H9 (cell line): ENCODE data around the gene KCTD17. TPM values are rescaled to one million over a fixed set of nuclear protein-coding genes. Genes with fewer than 3 reads are reported as not detected.

Experiments used
- DNase-seq: peaks from one replicate; pipeline ENCODE4 v3.0.0-alpha.2; 2017
- H2AFZ ChIP-seq: one replicate; pipeline ENCODE4 v1.6.1; 2013; ENCODE audit warnings: mild to moderate bottlenecking, low read length, control low read depth, moderate library complexity
- H2AK5ac ChIP-seq: 2 replicates; pipeline ENCODE4 v1.6.1; 2013; ENCODE audit warnings: low read length, control low read depth, mixed read lengths; ENCODE audit not compliant: insufficient read length
- H2BK120ac ChIP-seq: one replicate; pipeline ENCODE4 v1.6.1; 2013; ENCODE audit warnings: low read depth, mild to moderate bottlenecking, low read length, control low read depth, inconsistent platforms; ENCODE audit not compliant: poor library complexity, severe bottlenecking
- H2BK12ac ChIP-seq: 2 replicates; pipeline ENCODE4 v1.6.1; 2013; ENCODE audit warnings: low read length, control low read depth, mixed read lengths, low read depth; ENCODE audit not compliant: insufficient read length
- H2BK15ac ChIP-seq: 2 replicates; pipeline ENCODE4 v1.6.1; 2013; ENCODE audit warnings: low read depth, low read length, control low read depth
- H2BK20ac ChIP-seq: one replicate; pipeline ENCODE4 v1.6.1; 2013; ENCODE audit warnings: low read depth, mild to moderate bottlenecking, low read length, control low read depth, inconsistent platforms; ENCODE audit not compliant: poor library complexity, severe bottlenecking
- H2BK5ac ChIP-seq: 2 replicates; pipeline ENCODE4 v1.6.1; 2013; ENCODE audit warnings: low read length, control low read depth, mixed read lengths; ENCODE audit not compliant: insufficient read length
- H3K14ac ChIP-seq: 2 replicates; pipeline ENCODE4 v1.6.1; 2013; ENCODE audit warnings: low read length, control low read depth; ENCODE audit not compliant: insufficient read depth
- H3K18ac ChIP-seq: 2 replicates; pipeline ENCODE4 v1.6.1; 2013; ENCODE audit warnings: low read depth, mild to moderate bottlenecking, mixed read lengths, low read length, control low read depth; ENCODE audit not compliant: insufficient read length
- H3K23ac ChIP-seq: 2 replicates; pipeline ENCODE4 v1.6.1; 2013; ENCODE audit warnings: low read length, control low read depth, mixed read lengths, low read depth; ENCODE audit not compliant: insufficient read length
- H3K23me2 ChIP-seq: 2 replicates; pipeline ENCODE4 v1.6.1; 2013; ENCODE audit warnings: low read depth, mild to moderate bottlenecking, mixed read lengths, low read length, control low read depth; ENCODE audit not compliant: insufficient read length, poor library complexity, severe bottlenecking
- H3K27ac ChIP-seq: 2 replicates; pipeline ENCODE4 v1.5.1; 2013; ENCODE audit warnings: low read length, control low read depth, mixed read lengths, low read depth; ENCODE audit not compliant: insufficient read length
- H3K27me3 ChIP-seq: 2 replicates; pipeline ENCODE4 v1.6.1; 2013; ENCODE audit warnings: low read length, control low read depth, inconsistent platforms; ENCODE audit not compliant: insufficient read depth
- H3K4ac ChIP-seq: 2 replicates; pipeline ENCODE4 v1.6.1; 2013; ENCODE audit warnings: low read depth, mild to moderate bottlenecking, control low read depth, inconsistent platforms, low read length, moderate library complexity
- H3K4me1 ChIP-seq: 2 replicates; pipeline ENCODE4 v1.6.1; 2013; ENCODE audit warnings: low read length, control low read depth, inconsistent platforms; ENCODE audit not compliant: insufficient read depth
- H3K4me2 ChIP-seq: 2 replicates; pipeline ENCODE4 v1.6.1; 2013; ENCODE audit warnings: low read length, control low read depth, mixed read lengths; ENCODE audit not compliant: insufficient read length, insufficient read depth
- H3K56ac ChIP-seq: 2 replicates; pipeline ENCODE4 v1.6.1; 2013; ENCODE audit warnings: low read depth, mild to moderate bottlenecking, mixed read lengths, low read length, control low read depth; ENCODE audit not compliant: insufficient read length
- H3K79me1 ChIP-seq: 2 replicates; pipeline ENCODE4 v1.6.1; 2013; ENCODE audit warnings: low read depth, mild to moderate bottlenecking, moderate library complexity, low read length, control low read depth, inconsistent platforms; ENCODE audit not compliant: insufficient read depth, poor library complexity, severe bottlenecking
- H3K79me2 ChIP-seq: 2 replicates; pipeline ENCODE4 v1.6.1; 2013; ENCODE audit warnings: low read length, control low read depth, inconsistent platforms; ENCODE audit not compliant: insufficient read depth
- H3K9ac ChIP-seq: 2 replicates; pipeline ENCODE4 v1.6.1; 2013; ENCODE audit warnings: low read length, control low read depth, mixed read lengths; ENCODE audit not compliant: insufficient read length; ENCODE audit errors: extremely low read depth
- H3K9me3 ChIP-seq: one replicate; pipeline ENCODE4 v1.6.1; 2013; ENCODE audit warnings: low read depth, low read length, inconsistent platforms; ENCODE audit not compliant: control insufficient read depth
- H3T11ph ChIP-seq: one replicate; pipeline ENCODE4 v1.6.1; 2013; ENCODE audit warnings: mild to moderate bottlenecking, low read length, control low read depth, inconsistent platforms
- H4K20me1 ChIP-seq: one replicate; pipeline ENCODE4 v1.6.1; 2013; ENCODE audit not compliant: control insufficient read depth, insufficient read length, insufficient read depth
- H4K5ac ChIP-seq: 2 replicates; pipeline ENCODE4 v1.6.1; 2013; ENCODE audit warnings: low read depth, mild to moderate bottlenecking, mixed read lengths, low read length, control low read depth; ENCODE audit not compliant: insufficient read length
- H4K8ac ChIP-seq: replicated peaks from 2 replicates; pipeline ENCODE4 v1.6.1; 2013; ENCODE audit warnings: low read length, control low read depth, mixed read lengths, low read depth; ENCODE audit not compliant: insufficient read length
- H4K91ac ChIP-seq: 2 replicates; pipeline ENCODE4 v1.6.1; 2013; ENCODE audit warnings: low read depth, mild to moderate bottlenecking, moderate library complexity, mixed read lengths, low read length, control low read depth; ENCODE audit not compliant: insufficient read length
- H3K27ac Mint-ChIP-seq, 3 experiments: 2 replicates in 2 of 3; 3 replicates in 1 of 3; pipeline ENCODE4 v1.8.0; 2020 to 2021; ENCODE audit warnings: mixed read lengths in 3 of 3, mild to moderate bottlenecking in 1 of 3, moderate library complexity in 1 of 3
- H3K27me3 Mint-ChIP-seq: 2 replicates; pipeline ENCODE4 v1.8.0; 2021; ENCODE audit warnings: low read depth, mild to moderate bottlenecking, moderate library complexity, mixed read lengths
- H3K36me3 Mint-ChIP-seq, 3 experiments: 2 replicates in 2 of 3; 3 replicates in 1 of 3; pipeline ENCODE4 v1.8.0; 2020 to 2021; ENCODE audit warnings: low read depth in 3 of 3, mixed read lengths in 3 of 3; ENCODE audit not compliant: insufficient read depth in 1 of 3
- H3K4me1 Mint-ChIP-seq, 2 experiments: 2 replicates each; pipeline ENCODE4 v1.8.0; 2020; ENCODE audit warnings: mixed read lengths in 2 of 2
- H3K4me3 Mint-ChIP-seq, 2 experiments: 2 replicates in 1 of 2; 3 replicates in 1 of 2; pipeline ENCODE4 v1.8.0; 2020 to 2021; ENCODE audit warnings: mild to moderate bottlenecking in 2 of 2, mixed read lengths in 2 of 2, moderate library complexity in 1 of 2
- H3K9me3 Mint-ChIP-seq, 2 experiments: 2 replicates in 1 of 2; 3 replicates in 1 of 2; pipeline ENCODE4 v1.8.0; 2020; ENCODE audit warnings: mild to moderate bottlenecking in 2 of 2, mixed read lengths in 2 of 2, moderate library complexity in 1 of 2
- CTCF ChIP-seq: fragments of 200-600 bp; sonication (generic); conservative IDR thresholded peaks from 3 replicates; pipeline ENCODE4 v1.8.0; 2021; ENCODE audit warnings: antibody characterized with exemption, mild to moderate bottlenecking
- WGBS: extraction: QIAGEN DNeasy Blood & Tissue Kit; methylation state at CpG from one replicate; pipeline ENCODE4 v1.1.7; 2013; ENCODE audit warnings: missing lambda C conversion rate, low lambda C conversion rate, mixed read lengths; ENCODE audit not compliant: insufficient read length; ENCODE audit errors: extremely low coverage; 5-methylcytosine and 5-hydroxymethylcytosine counted together
- total RNA-seq: library from RNA; stranded (reverse); gene quantifications from 2 replicates; pipeline ENCODE4 v1.2.1, GENCODE V29; 2021

KCTD17 gene
- total RNA-seq, 1 experiment from 2014 or later, result 34.1 TPM

- H3K56ac ChIP-seq, result no peak overlapping the region
- H2BK20ac ChIP-seq, result no peak overlapping the region
- Mint-ChIP-seq H3K4me1 (peaks cover 9 to 24% of the 10 kb centered on the region in 2 experiments), H3K9me3 (no peaks in the 10 kb centered on the region; a peak in 1 of 5 replicates), H3K4me3 (no peak overlapping the region), H3K27ac (no peak overlapping the region), H3K27me3 (peaks cover 51% of the 10 kb centered on the region), H3K36me3 (peaks cover 2 to 14% (median 6%) of the 10 kb centered on the region in 3 experiments; a peak in 5 of 7 replicates)
- H3K4me2 ChIP-seq, result no peak overlapping the region
- H4K8ac ChIP-seq, result no peak overlapping the region
- no peak overlapping the region for H3K27ac ChIP-seq
- no peak overlapping the region for H3K23ac ChIP-seq
- H3K23me2 ChIP-seq, result peaks cover 3% of the 10 kb centered on the region
- peaks cover 9% of the 10 kb centered on the region for H3K27me3 ChIP-seq
- DNase-seq, result no peak
- no peak overlapping the region for H3T11ph ChIP-seq
- H4K5ac ChIP-seq, result no peak overlapping the region
- no peaks in the 10 kb centered on the region; the same call in 1 of the 2 replicates for H3K4me1 ChIP-seq
- no peak overlapping the region for H2BK5ac ChIP-seq
- H3K79me1 ChIP-seq, result no peaks in the 10 kb centered on the region
- no peak for TF ChIP-seq CTCF
- H2AK5ac ChIP-seq, result no peak overlapping the region
- no peak overlapping the region for H2BK12ac ChIP-seq
- H4K20me1 ChIP-seq, result peaks cover 2% of the 10 kb centered on the region
- no CpG with 5 or more reads among the region's 9 CpGs for WGBS
- no peak overlapping the region for H4K91ac ChIP-seq
- H3K9me3 ChIP-seq, result no peaks in the 10 kb centered on the region
- no peak overlapping the region for H3K18ac ChIP-seq
- H3K4ac ChIP-seq, result no peak overlapping the region
- H3K79me2 ChIP-seq, result no peaks in the 10 kb centered on the region
- H3K9ac ChIP-seq, result no peak overlapping the region
- H3K14ac ChIP-seq, result no peak overlapping the region; the same call in 1 of the 2 replicates
- no peak overlapping the region for H2BK15ac ChIP-seq
- H2BK120ac ChIP-seq, result no peak overlapping the region
- H2AFZ ChIP-seq, result no peak overlapping the region
These were observed 14.4 kb downstream of the KCTD17 start for GRCh38 chr22:37065961-37066360.
